MCF 10A (cell line): ENCODE data around the gene INSR. TPM values are rescaled to one million over a fixed set of nuclear protein-coding genes. Genes with fewer than 3 reads are reported as not detected.

Experiments used
- BruUV-seq: library from RNA; stranded (reverse); fragments of 400-500 nt; replicated peaks from 2 replicates; lab custom pipeline; 2021; lab: Mats Ljungman, UMichigan
- CTCF ChIA-PET: fragments of 300-600 bp; sonication (Branson Sonifier 250); formaldehyde crosslinking; extraction: SDS; loops from one replicate; lab custom pipeline; 2021; ENCODE audit warnings: antibody characterized with exemption, inconsistent platforms; lab: Yijun Ruan, JAX
- POLR2A ChIA-PET: fragments of 300-600, 350-650 bp; sonication (Branson Sonifier 250); formaldehyde crosslinking; extraction: SDS; loops from one replicate; lab custom pipeline; 2020; ENCODE audit warnings: antibody characterized with exemption, inconsistent platforms; lab: Yijun Ruan, JAX
- DNase-seq: peaks from one replicate; pipeline ENCODE4 v3.0.0-alpha.2; 2018; ENCODE audit not compliant: unreplicated experiment
- H3K27ac Mint-ChIP-seq: one replicate; pipeline ENCODE4 v1.8.0; 2022; ENCODE audit warnings: mild to moderate bottlenecking, low read depth, mixed read lengths; ENCODE audit not compliant: unreplicated experiment
- H3K27me3 Mint-ChIP-seq: one replicate; pipeline ENCODE4 v1.8.0; 2022; ENCODE audit warnings: mixed read lengths; ENCODE audit not compliant: insufficient read depth, unreplicated experiment
- H3K36me3 Mint-ChIP-seq: one replicate; pipeline ENCODE4 v1.8.0; 2022; ENCODE audit warnings: mild to moderate bottlenecking, moderate library complexity, mixed read lengths; ENCODE audit not compliant: insufficient read depth, unreplicated experiment
- H3K4me1 Mint-ChIP-seq: one replicate; pipeline ENCODE4 v1.8.0; 2022; ENCODE audit warnings: mixed read lengths; ENCODE audit not compliant: insufficient read depth, unreplicated experiment
- H3K4me3 Mint-ChIP-seq: one replicate; pipeline ENCODE4 v1.8.0; 2022; ENCODE audit warnings: mild to moderate bottlenecking, moderate library complexity, mixed read lengths; ENCODE audit not compliant: unreplicated experiment
- H3K9me3 Mint-ChIP-seq: one replicate; pipeline ENCODE4 v1.8.0; 2022; ENCODE audit warnings: mixed read lengths; ENCODE audit not compliant: unreplicated experiment
- CTCF ChIP-seq: fragments of 200-600 bp; IDR thresholded peaks from one replicate; pipeline ENCODE4 v1.8.0; 2022; ENCODE audit warnings: antibody characterized with exemption, mild to moderate bottlenecking; ENCODE audit not compliant: unreplicated experiment
- intact Hi-C: fragments of 100-400 bp; cut with micrococcal nuclease; formaldehyde crosslinking; loops from 2 replicates; pipeline ENCODE4 v1.14.1; 2022
- total RNA-seq: library from RNA; stranded (reverse); gene quantifications from 2 replicates; pipeline ENCODE4 v1.2.3, GENCODE V29; 2022

The INSR gene
- total RNA-seq, 1 experiment from 2014 or later, result 8.8 TPM

GRCh38 chr19:7200736-7201135 lies 93.5 kb downstream of the INSR start:
- intact Hi-C loops, result no loop called here
- no peak overlapping the region for H3K27ac Mint-ChIP-seq
- peaks cover 19% of the 10 kb centered on the region for H3K4me1 Mint-ChIP-seq
- no peaks in the 10 kb centered on the region for H3K9me3 Mint-ChIP-seq
- CTCF ChIA-PET, result interaction anchor here (0.6 to 1.1 kb wide), 4 partner anchors 22 to 1066 kb away, joined by 3 to 5 read pairs (median 3); no protein-coding TSS in a partner anchor
- POLR2A ChIA-PET, result no interaction called here
- peak; percentile 19 for DNase-seq
- no peak overlapping the region for H3K4me3 Mint-ChIP-seq
- no peaks in the 10 kb centered on the region for H3K36me3 Mint-ChIP-seq
- no TSS peak for BruUV-seq
- no peaks in the 10 kb centered on the region for H3K27me3 Mint-ChIP-seq
- TF ChIP-seq CTCF, result no peak

GRCh38 chr19:7199613-7200533 lies 94.3 kb downstream of the INSR start:
- peak; percentile 51 for DNase-seq
- H3K9me3 Mint-ChIP-seq, result no peaks in the 10 kb centered on the region
- no peak overlapping the region for H3K4me3 Mint-ChIP-seq
- TF ChIP-seq CTCF, result no peak
- intact Hi-C loops, result no loop called here
- no peaks in the 10 kb centered on the region for H3K36me3 Mint-ChIP-seq
- BruUV-seq, result no TSS peak
- ChIA-PET POLR2A (interaction anchor here (2.0 kb wide), 1 partner anchor 94 kb away, joined by 14 read pairs; the partner anchor contains the start of gene INSR), CTCF (interaction anchor here (0.6 to 0.8 kb wide), 3 partner anchors 23 to 1067 kb away, joined by 3 to 5 read pairs (median 3); no protein-coding TSS in a partner anchor)
- H3K27me3 Mint-ChIP-seq, result no peaks in the 10 kb centered on the region
- peaks cover 19% of the 10 kb centered on the region for H3K4me1 Mint-ChIP-seq
- no peak overlapping the region for H3K27ac Mint-ChIP-seq

GRCh38 chr19:7197760-7198696 lies 96.2 kb downstream of the INSR start:
- Mint-ChIP-seq H3K27me3 (no peaks in the 10 kb centered on the region), H3K27ac (peak overlapping the region; percentile 17), H3K4me3 (peak overlapping the region; percentile 81), H3K4me1 (peaks cover 19% of the 10 kb centered on the region), H3K36me3 (no peaks in the 10 kb centered on the region), H3K9me3 (no peaks in the 10 kb centered on the region)
- CTCF ChIA-PET, result interaction anchor here (1.0 kb wide), 1 partner anchor 142 kb away, joined by 4 read pairs; no protein-coding TSS in a partner anchor
- intact Hi-C loops, result loop anchor here (1.0 kb wide), 1 partner anchor 96 kb away; the partner anchor contains the start of gene INSR
- no peak for TF ChIP-seq CTCF
- no TSS peak for BruUV-seq
- POLR2A ChIA-PET, result interaction anchor here (0.7 to 2.0 kb wide), 3 partner anchors 65 to 96 kb away, joined by 3 to 14 read pairs (median 3); partner anchors contain the start of gene INSR
- DNase-seq, result peak; percentile 89
